K562 (cell line): ENCODE data around the gene OR2V1. TPM values are rescaled to one million over a fixed set of nuclear protein-coding genes. Genes with fewer than 3 reads are reported as not detected.

Experiments
- CAMTA2 ChIP-seq: fragments of 250-450 bp; sonication (Bioruptor Pico); conservative IDR thresholded peaks from 2 replicates; pipeline ENCODE4 v1.5.1; 2022
- GATAD2A ChIP-seq: fragments of 450-650 bp; IDR thresholded peaks from 2 replicates; pipeline ENCODE4 v1.6.1; 2017
- GTF2A2 ChIP-seq: IDR thresholded peaks from 2 replicates; pipeline ENCODE4 v1.6.1; 2016; ENCODE audit warnings: mild to moderate bottlenecking, missing genetic modification characterization, missing compliant biosample characterization
- HDAC1 ChIP-seq, 2 experiments: fragments of 450-650 bp; IDR thresholded peaks; 2 replicates each; pipeline ENCODE4 v1.6.1; 2016 to 2017; ENCODE audit warnings: inconsistent platforms in 1 of 2, mild to moderate bottlenecking in 1 of 2, moderate library complexity in 1 of 2
- SLC30A9 ChIP-seq: fragments of 250-450 bp; sonication (Bioruptor Pico); IDR thresholded peaks from 2 replicates; pipeline ENCODE4 v1.8.0; 2022; ENCODE audit warnings: mild to moderate bottlenecking, moderate library complexity
- TBP ChIP-seq: optimal IDR thresholded peaks from 2 replicates; pipeline ENCODE3; 2011; ENCODE audit warnings: low read depth, low read length, improper control_type of control experiment
- TCF7 ChIP-seq: sonication (generic); IDR thresholded peaks from 2 replicates; pipeline ENCODE4 v1.6.1; 2016; ENCODE audit warnings: antibody characterized with exemption, borderline replicate concordance
- ZKSCAN8 ChIP-seq: fragments of 200-800 bp; sonication (Bioruptor generic); IDR thresholded peaks from 2 replicates; pipeline ENCODE4 v1.6.1; 2016; ENCODE audit warnings: missing genetic modification characterization, missing compliant biosample characterization
- ZNF253 ChIP-seq: fragments of 250-450 bp; sonication (Bioruptor Pico); conservative IDR thresholded peaks from 2 replicates; pipeline ENCODE4 v1.6.1; 2021; ENCODE audit warnings: mild to moderate bottlenecking
- ZNF764 ChIP-seq: fragments of 250-450 bp; sonication (Bioruptor Pico); IDR thresholded peaks from 2 replicates; pipeline ENCODE4 v1.4.0; 2020; ENCODE audit warnings: low read depth, mild to moderate bottlenecking, moderate library complexity
- polyA plus RNA-seq, 8 experiments: library from polyadenylated mRNA; depleted of rRNA in 4 of 8; stranded (reverse) in 5 of 8; unstranded in 3 of 8; fragments of >200 nt; fragmentation: Nextera tagmentation in 2 of 8; fragmentation: Illumina TruSeq in 1 of 8; extraction: Ambion mirVana in 2 of 8; extraction: Trizol in 1 of 8; gene quantifications; 2 replicates each; pipeline versions ENCODE4 v1.2.1 to v1.2.3, GENCODE V29; 2011 to 2014; ENCODE audit warnings: inconsistent platforms in 1 of 8, missing spikeins in 1 of 8
- total RNA-seq, 7 experiments: library from RNA; depleted of rRNA in 6 of 7; stranded (reverse); fragments of >200 nt in 6 of 7; fragmentation: Illumina TruSeq in 2 of 7; extraction: Trizol in 2 of 7; gene quantifications; 2 replicates each; pipeline versions ENCODE4 v1.2.1 to v1.2.3, GENCODE V29; 2011 to 2021; ENCODE audit warnings: low replicate concordance in 1 of 7
- TF ChIP-seq, protein P1 (sequence below): IDR thresholded peaks from 2 replicates; pipeline ENCODE4 v1.6.1; 2011; ENCODE audit warnings: borderline replicate concordance, low read depth, mild to moderate bottlenecking, moderate library complexity, low read length; ENCODE audit not compliant: insufficient read depth, poor library complexity, severe bottlenecking
- TF ChIP-seq, protein P2 (sequence below), 2 experiments: fragments of 450-650 bp; formaldehyde crosslinking in 1 of 2; IDR thresholded peaks; 2 replicates each; pipeline versions ENCODE4 v1.4.0 to v1.6.1; 2014 to 2020; ENCODE audit warnings: mild to moderate bottlenecking in 2 of 2, borderline replicate concordance in 1 of 2, low read depth in 1 of 2
- TF ChIP-seq, protein P3 (sequence below), 2 experiments: fragments of 450-650 bp in 1 of 2; IDR thresholded peaks; 2 replicates each; pipeline ENCODE4 v1.6.1; 2011 to 2017; ENCODE audit warnings: low read depth in 2 of 2, antibody characterized with exemption in 1 of 2, borderline replicate concordance in 1 of 2, low read length in 1 of 2, mild to moderate bottlenecking in 1 of 2, mixed read lengths in 1 of 2; ENCODE audit not compliant: control insufficient read depth in 1 of 2

Gene OR2V1
- total and polyA plus RNA-seq, 9 of the 15 experiments (the other 6 are each of a cell fraction or from before 2014, with no cell fraction given), result 0.04 to 0.28 (median 0.15) TPM; not detected in 5

DNA sequence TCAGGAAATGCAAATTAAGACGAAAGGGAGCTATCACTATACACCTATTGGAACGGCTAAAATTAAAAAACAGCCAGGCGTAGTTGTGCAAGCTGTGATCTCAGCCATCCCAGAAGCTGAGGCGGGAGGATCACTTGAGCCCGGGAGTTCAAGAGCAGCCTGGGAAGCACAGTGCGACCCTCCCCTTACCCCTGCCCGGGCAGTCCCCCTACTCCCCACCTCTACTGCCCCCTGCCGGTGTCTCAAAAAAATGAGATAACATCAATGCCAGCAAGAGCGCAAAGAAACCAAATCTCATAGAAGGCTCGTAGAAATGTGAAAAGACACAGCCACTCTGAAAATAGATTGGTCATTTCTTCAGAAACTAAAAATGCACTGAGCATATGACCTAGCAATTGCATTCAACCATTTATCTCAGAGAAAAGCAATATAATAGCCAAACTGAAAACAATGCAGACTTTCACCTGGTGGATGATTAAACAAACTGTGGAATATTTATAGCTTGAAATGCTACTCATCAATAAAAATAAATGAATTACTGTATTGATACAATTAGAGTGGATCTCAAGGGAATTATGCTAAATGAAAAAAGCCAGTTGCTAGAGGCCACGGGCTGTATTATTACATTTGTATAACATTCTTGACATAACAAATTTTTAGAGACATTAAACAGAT lies 37.0 kb upstream of the OR2V1 start (continued):
- TF ChIP-seq, protein P1, sequence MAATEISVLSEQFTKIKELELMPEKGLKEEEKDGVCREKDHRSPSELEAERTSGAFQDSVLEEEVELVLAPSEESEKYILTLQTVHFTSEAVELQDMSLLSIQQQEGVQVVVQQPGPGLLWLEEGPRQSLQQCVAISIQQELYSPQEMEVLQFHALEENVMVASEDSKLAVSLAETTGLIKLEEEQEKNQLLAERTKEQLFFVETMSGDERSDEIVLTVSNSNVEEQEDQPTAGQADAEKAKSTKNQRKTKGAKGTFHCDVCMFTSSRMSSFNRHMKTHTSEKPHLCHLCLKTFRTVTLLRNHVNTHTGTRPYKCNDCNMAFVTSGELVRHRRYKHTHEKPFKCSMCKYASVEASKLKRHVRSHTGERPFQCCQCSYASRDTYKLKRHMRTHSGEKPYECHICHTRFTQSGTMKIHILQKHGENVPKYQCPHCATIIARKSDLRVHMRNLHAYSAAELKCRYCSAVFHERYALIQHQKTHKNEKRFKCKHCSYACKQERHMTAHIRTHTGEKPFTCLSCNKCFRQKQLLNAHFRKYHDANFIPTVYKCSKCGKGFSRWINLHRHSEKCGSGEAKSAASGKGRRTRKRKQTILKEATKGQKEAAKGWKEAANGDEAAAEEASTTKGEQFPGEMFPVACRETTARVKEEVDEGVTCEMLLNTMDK, result peak; percentile 63
- TF ChIP-seq SLC30A9 (CRISPR knock-in tag) (no peak), ZKSCAN8 (CRISPR knock-in tag) (no peak), CAMTA2 (CRISPR knock-in tag) (no peak), ZNF764 (CRISPR knock-in tag) (peak; percentile 77; the same call in 1 of the 2 replicates), HDAC1 (IDR thresholded peaks at IDR 0.05) (0 out of 4 replicates have a peak, but pooled peaks of 1 of the 2 experiments have one; percentile 15), TBP (peak; percentile 19), GATAD2A (0 out of 2 replicates have a peak, but pooled peaks have one; percentile 62), ZNF253 (CRISPR knock-in tag) (no peak), TCF7 (no peak), GTF2A2 (tag) (no peak)
- TF ChIP-seq, protein P2, sequence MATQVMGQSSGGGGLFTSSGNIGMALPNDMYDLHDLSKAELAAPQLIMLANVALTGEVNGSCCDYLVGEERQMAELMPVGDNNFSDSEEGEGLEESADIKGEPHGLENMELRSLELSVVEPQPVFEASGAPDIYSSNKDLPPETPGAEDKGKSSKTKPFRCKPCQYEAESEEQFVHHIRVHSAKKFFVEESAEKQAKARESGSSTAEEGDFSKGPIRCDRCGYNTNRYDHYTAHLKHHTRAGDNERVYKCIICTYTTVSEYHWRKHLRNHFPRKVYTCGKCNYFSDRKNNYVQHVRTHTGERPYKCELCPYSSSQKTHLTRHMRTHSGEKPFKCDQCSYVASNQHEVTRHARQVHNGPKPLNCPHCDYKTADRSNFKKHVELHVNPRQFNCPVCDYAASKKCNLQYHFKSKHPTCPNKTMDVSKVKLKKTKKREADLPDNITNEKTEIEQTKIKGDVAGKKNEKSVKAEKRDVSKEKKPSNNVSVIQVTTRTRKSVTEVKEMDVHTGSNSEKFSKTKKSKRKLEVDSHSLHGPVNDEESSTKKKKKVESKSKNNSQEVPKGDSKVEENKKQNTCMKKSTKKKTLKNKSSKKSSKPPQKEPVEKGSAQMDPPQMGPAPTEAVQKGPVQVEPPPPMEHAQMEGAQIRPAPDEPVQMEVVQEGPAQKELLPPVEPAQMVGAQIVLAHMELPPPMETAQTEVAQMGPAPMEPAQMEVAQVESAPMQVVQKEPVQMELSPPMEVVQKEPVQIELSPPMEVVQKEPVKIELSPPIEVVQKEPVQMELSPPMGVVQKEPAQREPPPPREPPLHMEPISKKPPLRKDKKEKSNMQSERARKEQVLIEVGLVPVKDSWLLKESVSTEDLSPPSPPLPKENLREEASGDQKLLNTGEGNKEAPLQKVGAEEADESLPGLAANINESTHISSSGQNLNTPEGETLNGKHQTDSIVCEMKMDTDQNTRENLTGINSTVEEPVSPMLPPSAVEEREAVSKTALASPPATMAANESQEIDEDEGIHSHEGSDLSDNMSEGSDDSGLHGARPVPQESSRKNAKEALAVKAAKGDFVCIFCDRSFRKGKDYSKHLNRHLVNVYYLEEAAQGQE (IDR thresholded peaks at IDR 0.05; ENCODE audit: borderline replicate concordance), result peak; percentile 31; the same call in 1 of the 2 replicates
- TF ChIP-seq, protein P2 (CRISPR knock-in tag; IDR thresholded peaks at IDR 0.05; ENCODE audit: low read depth), result no peak
- TF ChIP-seq, protein P3, sequence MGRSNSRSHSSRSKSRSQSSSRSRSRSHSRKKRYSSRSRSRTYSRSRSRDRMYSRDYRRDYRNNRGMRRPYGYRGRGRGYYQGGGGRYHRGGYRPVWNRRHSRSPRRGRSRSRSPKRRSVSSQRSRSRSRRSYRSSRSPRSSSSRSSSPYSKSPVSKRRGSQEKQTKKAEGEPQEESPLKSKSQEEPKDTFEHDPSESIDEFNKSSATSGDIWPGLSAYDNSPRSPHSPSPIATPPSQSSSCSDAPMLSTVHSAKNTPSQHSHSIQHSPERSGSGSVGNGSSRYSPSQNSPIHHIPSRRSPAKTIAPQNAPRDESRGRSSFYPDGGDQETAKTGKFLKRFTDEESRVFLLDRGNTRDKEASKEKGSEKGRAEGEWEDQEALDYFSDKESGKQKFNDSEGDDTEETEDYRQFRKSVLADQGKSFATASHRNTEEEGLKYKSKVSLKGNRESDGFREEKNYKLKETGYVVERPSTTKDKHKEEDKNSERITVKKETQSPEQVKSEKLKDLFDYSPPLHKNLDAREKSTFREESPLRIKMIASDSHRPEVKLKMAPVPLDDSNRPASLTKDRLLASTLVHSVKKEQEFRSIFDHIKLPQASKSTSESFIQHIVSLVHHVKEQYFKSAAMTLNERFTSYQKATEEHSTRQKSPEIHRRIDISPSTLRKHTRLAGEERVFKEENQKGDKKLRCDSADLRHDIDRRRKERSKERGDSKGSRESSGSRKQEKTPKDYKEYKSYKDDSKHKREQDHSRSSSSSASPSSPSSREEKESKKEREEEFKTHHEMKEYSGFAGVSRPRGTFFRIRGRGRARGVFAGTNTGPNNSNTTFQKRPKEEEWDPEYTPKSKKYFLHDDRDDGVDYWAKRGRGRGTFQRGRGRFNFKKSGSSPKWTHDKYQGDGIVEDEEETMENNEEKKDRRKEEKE (IDR thresholded peaks at IDR 0.05; ENCODE audit: borderline replicate concordance in 1 of 2, control insufficient read depth in 1 of 2, low read depth in 2 of 2, low read length in 1 of 2), result no peak
